Cardiac septum (tissue), 1 donor: Measurements from ENCODE around the gene SSR2. TPM values are rescaled to one million over a fixed set of nuclear protein-coding genes. Genes with fewer than 3 reads are reported as not detected.
A peak's percentile ranks its signal among the peaks of the same experiment; 100 is the strongest.

Experiments
- DNase-seq: peaks from one replicate; pipeline ENCODE4 v3.0.0-alpha.2; 2020; ENCODE audit warnings: low spot score
- intact Hi-C: fragments of 100-400 bp; cut with DNase I; formaldehyde crosslinking; loops from one replicate; pipeline ENCODE4 v1.14.0; 2022
- total RNA-seq: library from RNA; stranded (reverse); fragmentation: NEBNext Ultra II Directional; extraction: Animal tissue kit (Norgen Biotek cat#: 25700); gene quantifications from one replicate; pipeline ENCODE4 v1.2.1, GENCODE V29; 2021
- donor health status: DM: no; HTN: no; CAD: no.

SSR2 gene
- total RNA-seq, 1 donor from 2014 or later: 81.2 TPM

DNA sequence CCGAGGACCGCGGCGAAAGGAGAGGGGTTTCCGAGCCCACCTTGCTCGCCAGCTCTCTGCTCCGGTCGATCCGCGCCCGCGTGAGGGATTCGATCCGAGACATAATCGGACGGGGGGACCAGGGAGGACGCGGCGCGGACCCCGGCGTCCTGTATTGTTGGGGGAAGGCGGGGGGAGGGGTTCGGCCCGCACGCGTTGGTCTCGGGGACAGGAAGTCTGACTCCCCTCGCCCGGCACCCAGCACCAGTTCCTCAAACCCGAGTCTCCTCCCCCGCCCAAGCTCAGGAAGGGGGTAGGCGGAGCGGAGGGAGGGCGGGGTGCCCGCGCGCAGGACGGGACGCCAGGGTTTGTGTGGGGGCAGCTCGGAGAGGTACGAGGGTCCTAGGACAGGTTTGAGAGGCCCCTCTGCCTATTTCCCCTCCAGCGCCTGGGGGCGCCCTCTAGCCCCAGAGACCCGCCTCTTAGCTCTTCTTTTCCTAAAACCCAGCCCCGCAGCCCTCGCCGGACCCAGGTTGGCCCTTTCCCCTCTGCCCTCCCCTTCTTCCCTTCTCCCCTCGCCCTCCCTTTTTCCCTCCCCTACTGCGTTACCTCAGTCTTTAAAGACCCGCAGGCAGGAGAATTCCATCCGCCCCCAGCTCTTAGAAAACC lies 42.3 kb downstream of the SSR2 start, which contains the start of gene ARHGEF2:
ARHGEF2 (minus strand) TSS at position 223 of the 648 bp plus-strand sequence; CDS start at position 103, 120 bp downstream.
- DNase-seq: peak; percentile 94
- intact Hi-C loops: loop anchor here (1.0 to 5.0 kb wide), 3 partner anchors 11 to 134 kb away; partner anchors contain the start of gene LMNA

DNA sequence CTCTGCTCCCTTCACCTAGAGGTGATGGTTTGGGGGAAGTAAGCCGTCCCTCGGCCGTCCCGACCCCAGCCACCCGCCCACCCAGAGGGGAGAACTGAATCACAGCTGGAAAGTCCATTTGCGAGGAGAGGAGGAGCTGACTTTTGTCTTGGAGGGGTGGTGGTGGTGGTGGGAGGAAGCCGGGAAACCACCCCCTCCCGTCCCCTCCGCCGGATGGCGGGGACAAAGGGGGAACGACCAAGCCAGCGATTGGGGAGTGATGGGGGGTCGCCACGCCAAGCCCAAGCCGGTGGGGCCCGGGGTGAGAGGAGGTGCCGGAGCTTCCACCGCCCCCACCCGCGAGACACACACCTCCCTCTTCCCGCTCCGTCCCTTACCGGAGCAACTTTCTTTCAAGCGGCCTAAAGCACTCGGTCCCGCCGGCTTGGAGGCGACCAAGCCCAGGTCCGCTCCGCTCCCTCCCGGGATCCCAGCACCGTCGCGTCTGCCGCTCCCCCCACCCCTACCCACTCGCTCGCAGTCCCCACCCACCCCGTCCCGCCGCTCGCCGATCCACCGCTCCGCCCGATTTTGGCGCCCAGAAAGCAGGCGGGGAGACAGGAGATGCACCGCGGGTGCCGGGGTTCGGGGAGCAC lies 42.9 kb downstream of the SSR2 start:
- intact Hi-C loops: loop anchor here (1.0 to 5.0 kb wide), 3 partner anchors 11 to 134 kb away; partner anchors contain the start of gene LMNA

DNA sequence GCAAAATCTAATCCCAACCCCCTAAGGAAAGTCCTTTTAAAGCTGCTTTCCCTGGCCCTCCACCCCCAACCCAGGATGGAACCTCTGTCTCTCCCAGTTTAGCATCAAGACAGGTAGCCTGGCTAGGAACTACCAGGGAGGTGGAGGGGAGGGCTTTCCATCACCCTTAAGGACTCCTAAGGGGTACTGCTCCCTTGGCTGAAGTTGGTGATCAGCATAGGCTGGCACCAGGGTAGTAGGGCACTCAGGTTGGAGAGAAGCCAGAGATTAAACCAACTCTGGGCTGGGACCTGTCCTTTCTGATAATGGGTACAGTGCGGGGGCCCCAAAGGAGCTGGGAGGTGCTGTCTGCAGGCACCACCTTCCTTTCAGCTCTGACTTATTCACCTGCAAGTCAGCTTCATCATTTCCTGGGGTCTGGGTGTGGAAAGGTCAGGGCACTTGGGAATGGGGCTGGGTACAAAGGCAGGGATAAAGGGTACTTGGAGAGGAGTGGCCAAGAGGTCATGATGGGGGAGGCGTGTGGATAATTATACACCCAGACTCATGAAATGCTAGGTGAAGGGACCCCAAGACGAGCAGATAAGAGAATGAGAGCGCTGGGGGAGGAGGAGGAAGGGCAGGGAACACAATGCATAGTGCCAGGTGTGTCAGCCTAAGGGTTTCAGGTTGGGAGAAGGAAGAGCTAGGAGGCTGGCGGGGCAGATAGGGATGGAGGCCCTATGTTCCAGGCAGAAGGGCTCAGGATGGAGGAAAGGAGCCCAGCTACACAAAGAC lies 43.6 kb downstream of the SSR2 start:
- no peak for DNase-seq
- intact Hi-C loops: loop anchor here (5.0 kb wide), 1 partner anchor 135 kb away; the partner anchor contains the start of gene LMNA

More for the DNA sequence above, 42.9 kb downstream of the SSR2 start:
- no peak for DNase-seq

DNA sequence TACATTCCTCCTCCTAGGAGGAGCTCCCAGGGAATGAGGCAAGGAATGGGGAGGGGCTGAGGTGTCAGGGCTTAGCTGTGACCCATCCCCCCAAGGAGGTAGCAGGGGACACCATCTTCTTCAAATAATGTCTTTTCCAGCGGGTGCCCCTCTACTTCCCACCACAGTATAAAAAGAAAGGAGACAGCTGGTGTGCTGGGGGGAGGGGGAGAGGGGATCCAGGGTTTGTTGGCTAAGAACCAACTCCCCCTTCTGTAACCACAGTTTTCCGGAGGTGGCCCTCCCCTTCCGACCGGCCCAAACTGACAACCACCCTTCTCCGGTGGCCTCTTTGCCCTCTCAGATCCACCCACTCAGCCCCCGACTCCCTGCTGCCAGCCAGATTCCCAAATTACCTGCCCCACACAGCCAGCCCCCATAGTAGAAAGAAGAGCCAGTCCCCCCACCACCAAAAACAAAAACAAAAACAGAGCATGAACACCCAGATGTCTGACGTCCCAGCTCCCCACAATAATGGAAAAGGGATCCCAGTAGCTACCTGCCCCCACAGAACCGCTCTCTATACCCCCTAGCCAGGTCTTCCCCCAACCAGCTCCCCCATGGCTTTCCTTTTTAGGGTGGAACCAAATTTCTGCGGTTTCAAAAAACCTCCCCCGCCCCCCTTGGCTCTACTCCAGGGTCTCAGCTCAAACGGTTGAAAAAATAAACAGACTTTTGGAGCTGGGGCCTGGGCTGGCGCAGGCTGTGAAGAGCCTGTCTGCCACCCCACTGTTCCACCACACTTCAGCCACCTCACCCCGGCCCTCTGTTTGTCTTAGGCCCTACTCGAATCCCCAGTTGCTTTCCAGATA lies 44.5 kb downstream of the SSR2 start:
- intact Hi-C loops: loop anchor here (5.0 kb wide), 1 partner anchor 136 kb away; the partner anchor contains the start of gene LMNA
- no peak for DNase-seq

DNA sequence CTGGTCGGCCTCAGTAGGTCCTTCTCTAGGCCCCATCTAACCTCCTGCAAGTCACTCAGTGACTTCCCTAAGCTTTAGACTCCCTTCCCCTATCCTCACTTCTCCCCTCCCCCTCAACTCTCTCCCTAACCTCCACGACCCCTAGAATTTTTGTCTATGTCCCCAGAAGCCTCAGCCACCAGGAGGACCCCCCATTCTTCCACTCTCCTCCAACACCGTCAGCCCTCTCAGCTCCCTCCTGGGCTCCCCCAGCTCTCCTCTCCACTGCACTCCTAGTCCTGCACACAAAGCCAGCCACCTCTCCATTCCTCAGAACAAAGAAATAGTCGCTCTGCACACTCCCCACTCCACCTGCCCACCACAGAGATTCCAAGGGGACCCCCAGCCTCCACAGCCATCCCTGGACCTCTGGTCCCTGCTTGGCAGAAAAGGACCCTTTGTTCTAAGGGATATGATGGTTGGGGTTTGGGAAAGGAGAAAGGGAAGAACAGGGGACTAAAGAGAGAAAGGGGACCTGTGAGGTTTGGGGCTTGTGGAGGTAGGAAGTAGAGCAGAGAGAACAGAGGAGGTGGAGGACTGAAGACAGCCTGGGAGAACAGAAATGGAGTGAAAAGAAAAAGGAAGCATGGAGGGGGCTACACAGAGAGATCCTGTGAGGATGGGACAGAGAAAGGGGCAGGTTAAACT lies 45.2 kb downstream of the SSR2 start:
- DNase-seq: no peak
- intact Hi-C loops: loop anchor here (5.0 kb wide), 1 partner anchor 137 kb away; the partner anchor contains the start of gene LMNA

- intact Hi-C loops: loop anchor here (5.0 kb wide), 1 partner anchor 138 kb away; the partner anchor contains the start of gene LMNA
- DNase-seq: peak; percentile 57
These were observed 46.3 kb downstream of the SSR2 start for GRCh38 chr1:155974208-155975115.

- intact Hi-C loops: no loop called here
- DNase-seq: no peak
These were observed 47.0 kb downstream of the SSR2 start for GRCh38 chr1:155973723-155974122.

DNA sequence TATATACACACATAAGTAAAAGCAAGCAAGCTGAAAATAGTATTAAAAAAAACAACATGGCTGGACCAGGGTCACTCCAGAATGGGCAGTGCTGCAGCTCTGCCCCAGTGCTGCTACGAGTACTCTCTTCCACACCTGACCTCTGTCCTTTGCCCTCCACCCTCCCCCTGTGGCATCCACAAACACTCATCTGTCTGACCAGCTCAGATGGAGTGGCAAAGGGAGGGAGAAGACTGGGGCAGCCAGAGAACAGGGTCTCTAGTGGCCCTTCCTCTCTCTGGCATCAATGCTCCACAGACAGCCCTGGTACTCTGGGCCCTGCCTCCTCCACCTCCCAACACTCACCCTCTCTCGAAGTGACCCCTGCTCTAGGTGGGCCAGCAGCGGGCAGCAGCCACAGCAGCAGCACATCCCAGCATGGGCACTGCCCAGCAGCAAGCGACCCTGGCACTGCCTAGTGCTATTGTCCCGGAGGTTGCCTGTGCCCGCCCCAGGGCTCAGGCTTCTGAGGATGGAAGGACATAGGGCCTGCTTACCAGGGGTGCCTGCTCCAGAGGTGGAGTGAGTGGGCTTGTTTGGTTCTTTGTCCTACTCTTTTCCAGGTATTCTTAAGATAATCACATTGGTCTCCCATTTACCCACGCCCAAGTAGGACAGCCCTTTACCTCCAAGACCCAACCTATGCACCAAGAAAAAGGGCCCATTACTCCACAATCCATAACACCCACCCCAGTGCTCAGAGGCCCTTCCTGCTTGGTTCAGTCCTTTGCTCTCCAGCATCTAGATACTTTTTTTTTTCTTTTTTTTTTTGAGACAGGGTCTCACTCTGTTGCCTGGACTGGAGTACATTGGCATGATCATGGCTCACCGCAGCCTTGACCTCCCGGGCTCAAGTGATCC lies 48.6 kb downstream of the SSR2 start:
- no peak for DNase-seq
- intact Hi-C loops: no loop called here

- intact Hi-C loops: no loop called here
- peak; percentile 93 for DNase-seq
These were observed 50.1 kb downstream of the SSR2 start for GRCh38 chr1:155970531-155971167.

DNA sequence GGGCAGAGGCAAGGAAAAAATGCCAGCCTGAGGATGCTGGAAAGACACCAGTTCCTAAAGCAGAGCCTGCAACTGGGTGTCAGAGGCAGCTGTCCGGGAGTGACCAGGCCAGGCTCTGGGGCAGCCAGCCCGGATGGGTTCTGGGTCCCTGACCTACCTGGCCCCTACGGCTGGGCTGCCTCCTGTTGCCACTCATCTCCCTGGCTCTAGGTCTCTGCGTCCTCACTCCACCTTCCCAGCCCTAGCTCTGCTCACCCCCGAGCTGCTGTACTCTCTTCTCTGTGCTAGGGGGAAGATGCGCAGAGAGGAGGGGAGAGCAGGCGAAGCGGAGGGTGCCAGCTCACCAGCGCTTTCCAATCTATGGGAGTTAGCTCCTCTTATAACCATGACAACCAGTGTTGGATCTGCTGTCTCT lies 51.4 kb downstream of the SSR2 start:
- intact Hi-C loops: no loop called here
- DNase-seq: no peak

DNA sequence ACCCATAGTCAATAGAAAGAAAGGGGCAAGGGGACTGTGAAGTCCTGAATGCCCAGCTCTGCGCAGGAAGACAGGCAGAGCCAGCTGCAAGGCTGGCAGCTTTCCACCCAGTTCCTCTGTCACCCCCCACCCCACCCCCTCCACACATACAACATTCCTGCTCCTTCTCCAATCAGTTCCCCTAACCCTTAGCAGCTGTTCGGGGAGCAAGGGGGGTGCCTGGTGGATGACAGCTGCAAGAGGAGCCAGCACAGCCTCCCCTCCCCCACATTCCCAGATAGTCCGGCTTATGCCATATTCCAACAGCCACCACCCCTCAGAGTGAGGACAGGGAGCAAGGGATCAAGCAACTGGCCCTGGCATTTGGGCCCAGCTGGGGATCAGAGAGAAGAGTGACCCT lies 52.1 kb downstream of the SSR2 start:
- intact Hi-C loops: no loop called here
- DNase-seq: no peak

- intact Hi-C loops: no loop called here
- no peak for DNase-seq
These were observed 52.7 kb downstream of the SSR2 start for GRCh38 chr1:155968051-155968400.

GRCh38 chr1:155967341-155968050 lies 53.3 kb downstream of the SSR2 start:
- peak; percentile 83 for DNase-seq
- intact Hi-C loops: loop anchor here (1.0 kb wide), 1 partner anchor 11 kb away; the partner anchor contains the start of gene ARHGEF2

GRCh38 chr1:155966750-155967149 lies 54.0 kb downstream of the SSR2 start:
- intact Hi-C loops: loop anchor here (1.0 kb wide), 1 partner anchor 12 kb away; the partner anchor contains the start of gene ARHGEF2
- DNase-seq: no peak

DNA sequence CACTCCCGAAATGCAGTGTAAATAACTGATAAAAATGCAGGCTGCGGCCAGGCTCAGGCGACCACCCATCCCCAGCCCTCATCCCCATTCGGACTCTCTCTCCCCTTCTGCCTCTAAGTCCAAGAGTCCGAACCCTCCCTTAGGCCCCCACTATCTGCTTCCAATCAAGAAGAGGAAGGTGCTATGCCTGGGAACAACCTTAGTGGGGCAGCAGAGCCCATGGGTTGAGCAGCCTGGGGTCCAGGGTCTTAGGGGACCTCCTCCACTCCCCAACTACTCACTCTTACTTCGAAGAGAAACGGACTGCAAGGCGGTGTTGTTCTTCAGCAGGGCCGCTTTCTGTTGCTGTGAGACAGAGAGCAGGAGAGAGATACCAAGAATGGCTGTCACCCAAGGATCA lies 54.6 kb downstream of the SSR2 start:
- DNase-seq: no peak
- intact Hi-C loops: no loop called here
